Measurements from ENCODE around the gene CHST6.

Gene CHST6

GRCh38 chr16:75486676-75487313, 8.4 kb downstream of the CHST6 start:
- TF ChIP-seq CTCF (IDR thresholded peaks at IDR 0.05; ENCODE audit: low read depth, low read length), result no peak
- H3K4me3 ChIP-seq (ENCODE audit: low read depth, low read length), result no peak overlapping the region

- H3K4me3 ChIP-seq (ENCODE audit: low read depth, low read length), result no peak overlapping the region
Observed at GRCh38 chr16:75486014-75486675, 9.1 kb downstream of the CHST6 start.

GRCh38 chr16:75485230-75486013, 9.8 kb downstream of the CHST6 start:
- TF ChIP-seq CTCF (IDR thresholded peaks at IDR 0.05; ENCODE audit: low read depth, low read length), result no peak
- no peak overlapping the region for H3K4me3 ChIP-seq (ENCODE audit: low read depth, low read length)

More at GRCh38 chr16:75486014-75486675, 9.1 kb downstream of the CHST6 start:
- no peak for TF ChIP-seq CTCF (IDR thresholded peaks at IDR 0.05; ENCODE audit: low read depth, low read length)

GRCh38 chr16:75483222-75483621, 12.0 kb downstream of the CHST6 start:
- no peak overlapping the region for H3K4me3 ChIP-seq (ENCODE audit: low read depth, low read length)
- no peak for TF ChIP-seq CTCF (IDR thresholded peaks at IDR 0.05; ENCODE audit: low read depth, low read length)

- TF ChIP-seq CTCF (IDR thresholded peaks at IDR 0.05; ENCODE audit: low read depth, low read length), result no peak
- H3K4me3 ChIP-seq (ENCODE audit: low read depth, low read length), result no peak overlapping the region
Observed at GRCh38 chr16:75482434-75483205, 12.6 kb downstream of the CHST6 start.

GRCh38 chr16:75481475-75481874, 13.8 kb downstream of the CHST6 start:
- H3K4me3 ChIP-seq (ENCODE audit: low read depth, low read length), result no peak overlapping the region
- TF ChIP-seq CTCF (IDR thresholded peaks at IDR 0.05; ENCODE audit: low read depth, low read length), result no peak
